Measurements from ENCODE around the gene KCNQ1. TPM values are rescaled to one million over a fixed set of nuclear protein-coding genes. Genes with fewer than 3 reads are reported as not detected.

The KCNQ1 gene
- total RNA-seq, 1 experiment from 2014 or later: 2.5 TPM

- Mint-ChIP-seq H3K36me3 (peaks cover 6% of the 10 kb centered on the region; the same call in 1 of the 2 replicates), H3K27me3 (ENCODE audit: low read depth) (peaks cover 94% of the 10 kb centered on the region), H3K9me3 (peaks cover 24% of the 10 kb centered on the region), H3K27ac (no peak overlapping the region), H3K4me1 (peaks cover 16% of the 10 kb centered on the region), H3K4me3 (no peak overlapping the region)
- no peak for DNase-seq (ENCODE audit: low spot score)
- no peak for ATAC-seq
- ChIA-PET CTCF (interaction anchor here (0.5 to 1.4 kb wide), 2 partner anchors 9 to 23 kb away, joined by 3 to 5 read pairs; no protein-coding TSS in a partner anchor), POLR2A (no interaction called here)
- TF ChIP-seq ZNF232 (CRISPR knock-in tag; IDR thresholded peaks at IDR 0.05): no peak
- no peak for TF ChIP-seq TEAD4 (CRISPR knock-in tag; IDR thresholded peaks at IDR 0.05)
- no peak for TF ChIP-seq ZBTB43 (CRISPR knock-in tag; IDR thresholded peaks at IDR 0.05)
- TF ChIP-seq JAZF1 (CRISPR knock-in tag; IDR thresholded peaks at IDR 0.05): no peak
- no peak for TF ChIP-seq ZNF121 (CRISPR knock-in tag; IDR thresholded peaks at IDR 0.05)
- no peak for TF ChIP-seq ZNF138 (CRISPR knock-in tag; conservative IDR thresholded peaks at IDR 0.05)
- TF ChIP-seq TEAD1 (CRISPR knock-in tag; IDR thresholded peaks at IDR 0.05): no peak
- TF ChIP-seq MAX (CRISPR knock-in tag; IDR thresholded peaks at IDR 0.05): no peak
- no peak for TF ChIP-seq MLX (CRISPR knock-in tag; IDR thresholded peaks at IDR 0.05)
- TF ChIP-seq EMX1 (CRISPR knock-in tag; IDR thresholded peaks at IDR 0.05): no peak
- TF ChIP-seq ATF3 (CRISPR knock-in tag; conservative IDR thresholded peaks at IDR 0.05): no peak
- no peak for TF ChIP-seq NR2C2 (CRISPR knock-in tag; IDR thresholded peaks at IDR 0.05)
- TF ChIP-seq USF2 (CRISPR knock-in tag; IDR thresholded peaks at IDR 0.05): no peak
Observed at GRCh38 chr11:2874963-2875362, 430.2 kb downstream of the KCNQ1 start.

GRCh38 chr11:2877474-2877873, 432.7 kb downstream of the KCNQ1 start:
- H3K4me3 Mint-ChIP-seq: no peak overlapping the region
- CTCF ChIA-PET: interaction anchor here (1.7 kb wide), 1 partner anchor 15 kb away, joined by 12 read pairs; no protein-coding TSS in a partner anchor
- POLR2A ChIA-PET: no interaction called here
- DNase-seq (ENCODE audit: low spot score) (no peak), ATAC-seq (no peak)
- peaks cover 24% of the 10 kb centered on the region for H3K9me3 Mint-ChIP-seq
- peaks cover 6% of the 10 kb centered on the region; the same call in 1 of the 2 replicates for H3K36me3 Mint-ChIP-seq
- H3K27ac Mint-ChIP-seq: no peak overlapping the region
- H3K4me1 Mint-ChIP-seq: peaks cover 4% of the 10 kb centered on the region
- TF ChIP-seq MLX (CRISPR knock-in tag; IDR thresholded peaks at IDR 0.05) (no peak), ZNF423 (CRISPR knock-in tag; IDR thresholded peaks at IDR 0.05) (no peak), GABPB1 (CRISPR knock-in tag; IDR thresholded peaks at IDR 0.05) (no peak), IRF2 (CRISPR knock-in tag; IDR thresholded peaks at IDR 0.05; ENCODE audit: borderline replicate concordance, low read depth) (no peak), ZNF425 (CRISPR knock-in tag; conservative IDR thresholded peaks at IDR 0.05) (no peak), FOXJ3 (CRISPR knock-in tag; IDR thresholded peaks at IDR 0.05; ENCODE audit: borderline replicate concordance) (no peak), NFATC4 (CRISPR knock-in tag; IDR thresholded peaks at IDR 0.05) (no peak), CREB1 (CRISPR knock-in tag; IDR thresholded peaks at IDR 0.05) (no peak), NR2C2 (CRISPR knock-in tag; IDR thresholded peaks at IDR 0.05) (no peak), CREM (CRISPR knock-in tag; IDR thresholded peaks at IDR 0.05) (no peak), NR3C1 (CRISPR knock-in tag; conservative IDR thresholded peaks at IDR 0.05; ENCODE audit: low read depth) (no peak), NR1H2 (CRISPR knock-in tag; IDR thresholded peaks at IDR 0.05) (no peak), ZNF416 (CRISPR knock-in tag; IDR thresholded peaks at IDR 0.05) (no peak), AR (CRISPR knock-in tag; IDR thresholded peaks at IDR 0.05) (no peak), RELA (CRISPR knock-in tag; IDR thresholded peaks at IDR 0.05; ENCODE audit: borderline replicate concordance) (no peak), OVOL2 (CRISPR knock-in tag; IDR thresholded peaks at IDR 0.05; ENCODE audit: borderline replicate concordance) (no peak)
- peaks cover 96% of the 10 kb centered on the region for H3K27me3 Mint-ChIP-seq (ENCODE audit: low read depth)

Measured in WTC11 (cell line).